ENCODE data around the gene ABCD1. TPM values are rescaled to one million over a fixed set of nuclear protein-coding genes. Genes with fewer than 3 reads are reported as not detected.

The ABCD1 gene
- total RNA-seq, 3 donors from 2014 or later = 13.0 to 27.3 (median 13.0) TPM

DNA sequence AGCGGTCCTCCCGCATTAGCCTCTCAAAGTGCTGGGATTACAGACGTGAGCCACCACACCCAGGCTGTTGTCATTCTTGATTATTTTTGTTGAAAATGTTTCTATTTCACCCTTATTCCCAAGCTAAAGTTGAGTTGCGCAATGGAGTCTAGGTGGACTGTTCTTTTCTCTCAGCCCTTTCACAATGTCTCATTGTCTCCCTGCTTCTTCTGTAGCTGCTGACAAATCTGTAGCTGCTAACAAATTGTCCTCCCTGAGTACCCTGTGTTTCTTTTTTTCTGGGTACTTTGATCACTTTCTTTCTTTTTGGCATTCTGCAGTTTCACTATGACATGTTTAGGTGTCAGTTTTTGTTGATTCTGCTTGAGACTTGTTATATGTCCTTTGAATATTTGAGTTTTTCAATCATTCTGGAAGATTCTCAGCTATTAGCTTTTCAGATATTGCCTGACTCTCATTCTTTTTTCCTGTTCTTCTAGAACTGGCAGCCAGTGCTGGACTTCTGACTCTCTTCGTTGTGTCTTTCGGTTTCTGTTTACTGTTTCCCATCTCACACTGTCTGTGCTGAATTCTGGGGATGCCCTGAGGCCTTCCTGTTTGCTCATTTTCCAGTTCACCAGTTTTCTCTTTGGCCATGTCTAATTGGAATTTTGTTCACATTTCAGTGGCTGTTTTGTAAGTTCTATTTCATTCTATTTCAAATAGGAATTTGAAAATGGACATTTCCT, 6.6 kb downstream of the ABCD1 start:
- DNase-seq (no peak), ATAC-seq (no peak)
- Histone ChIP-seq H3K36me3 (ENCODE audit: low read depth) (no peaks in the 10 kb centered on the region), H3K4me3 (no peak overlapping the region), H3K4me1 (ENCODE audit: low read depth) (peaks cover 14% of the 10 kb centered on the region), H3K9me3 (no peaks in the 10 kb centered on the region)
- intact Hi-C loops (cut with DNase I, micrococcal nuclease) = no loop called here
- TF ChIP-seq, protein P1, sequence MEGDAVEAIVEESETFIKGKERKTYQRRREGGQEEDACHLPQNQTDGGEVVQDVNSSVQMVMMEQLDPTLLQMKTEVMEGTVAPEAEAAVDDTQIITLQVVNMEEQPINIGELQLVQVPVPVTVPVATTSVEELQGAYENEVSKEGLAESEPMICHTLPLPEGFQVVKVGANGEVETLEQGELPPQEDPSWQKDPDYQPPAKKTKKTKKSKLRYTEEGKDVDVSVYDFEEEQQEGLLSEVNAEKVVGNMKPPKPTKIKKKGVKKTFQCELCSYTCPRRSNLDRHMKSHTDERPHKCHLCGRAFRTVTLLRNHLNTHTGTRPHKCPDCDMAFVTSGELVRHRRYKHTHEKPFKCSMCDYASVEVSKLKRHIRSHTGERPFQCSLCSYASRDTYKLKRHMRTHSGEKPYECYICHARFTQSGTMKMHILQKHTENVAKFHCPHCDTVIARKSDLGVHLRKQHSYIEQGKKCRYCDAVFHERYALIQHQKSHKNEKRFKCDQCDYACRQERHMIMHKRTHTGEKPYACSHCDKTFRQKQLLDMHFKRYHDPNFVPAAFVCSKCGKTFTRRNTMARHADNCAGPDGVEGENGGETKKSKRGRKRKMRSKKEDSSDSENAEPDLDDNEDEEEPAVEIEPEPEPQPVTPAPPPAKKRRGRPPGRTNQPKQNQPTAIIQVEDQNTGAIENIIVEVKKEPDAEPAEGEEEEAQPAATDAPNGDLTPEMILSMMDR (IDR thresholded peaks at IDR 0.05) = no peak

DNA sequence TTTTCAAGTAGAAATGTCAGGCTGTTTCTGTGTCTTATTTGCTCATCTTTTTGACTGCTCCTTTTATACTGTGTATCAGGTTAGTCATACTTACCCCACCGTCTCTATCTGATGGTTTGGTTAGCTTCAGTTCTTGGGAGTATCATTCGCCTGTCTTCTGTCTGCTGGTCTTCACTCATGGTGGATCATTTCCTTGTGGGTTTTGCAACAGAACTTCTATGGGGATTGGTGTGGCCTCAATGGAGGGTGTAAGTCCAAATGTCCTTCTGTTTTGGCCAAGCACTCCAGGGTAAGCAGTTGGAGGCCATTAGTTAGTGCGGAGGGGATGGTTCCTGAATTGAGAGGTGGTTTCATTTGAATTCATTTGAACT, 7.2 kb downstream of the ABCD1 start:
- no peak for ATAC-seq
- Histone ChIP-seq H3K4me3 (no peak overlapping the region), H3K9me3 (no peaks in the 10 kb centered on the region), H3K4me1 (ENCODE audit: low read depth) (peaks cover 10% of the 10 kb centered on the region), H3K36me3 (ENCODE audit: low read depth) (no peaks in the 10 kb centered on the region)
- DNase-seq = no peak
- intact Hi-C loops (cut with DNase I, micrococcal nuclease) = no loop called here
- TF ChIP-seq, protein P1 (IDR thresholded peaks at IDR 0.05) = no peak

DNA sequence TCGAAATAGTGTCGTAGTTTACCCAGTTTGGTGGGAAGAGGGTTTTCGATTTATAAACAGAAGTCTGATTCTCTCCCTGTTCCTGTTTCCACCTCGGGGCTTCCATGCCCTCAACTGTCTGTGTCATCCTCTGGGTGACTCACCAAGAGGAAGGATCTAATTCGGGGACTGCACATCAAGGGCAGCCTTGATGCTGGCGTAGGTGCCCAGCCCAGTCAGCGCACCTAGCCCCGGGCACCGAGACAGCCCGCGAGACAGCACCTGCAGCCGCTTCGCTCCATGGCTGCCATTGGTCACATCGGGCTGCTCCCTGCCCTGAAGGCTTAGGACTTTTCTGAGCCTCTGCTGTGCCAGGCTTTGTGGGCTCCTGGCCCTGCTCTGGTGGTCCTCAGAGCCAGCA, 7.7 kb downstream of the ABCD1 start:
- intact Hi-C loops (cut with DNase I, micrococcal nuclease) = no loop called here
- ATAC-seq = no peak
- TF ChIP-seq, protein P1 (IDR thresholded peaks at IDR 0.05) = no peak

DNA sequence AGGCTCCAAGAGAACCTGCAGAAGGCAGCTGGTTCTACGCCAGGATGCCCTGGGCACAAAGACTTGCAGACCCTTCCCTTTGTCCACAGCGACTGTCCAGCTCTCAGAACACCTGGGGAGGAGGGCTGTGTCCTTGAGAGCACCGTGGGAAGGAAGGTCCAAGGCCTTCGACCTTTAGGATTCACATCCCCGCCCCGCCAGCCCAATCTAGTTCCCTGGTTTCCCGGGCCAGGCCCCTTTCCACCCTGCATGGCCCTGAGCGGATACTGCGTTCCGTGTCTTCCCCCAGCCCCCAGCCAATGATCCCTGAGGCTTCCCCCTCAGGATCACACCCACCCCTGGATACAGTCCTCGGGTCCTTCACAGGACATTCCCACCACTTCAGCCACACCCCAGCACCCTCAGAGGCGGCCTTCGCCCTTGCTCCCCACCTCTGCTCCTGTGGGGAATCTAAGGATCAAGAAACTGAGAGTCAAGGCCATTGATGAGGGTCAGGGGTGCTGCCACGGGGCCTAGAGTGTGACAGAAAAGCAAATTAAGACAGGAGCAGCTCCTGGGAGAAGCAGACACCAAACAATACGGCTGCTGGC, 9.1 kb downstream of the ABCD1 start:
- ATAC-seq = no peak
- TF ChIP-seq, protein P1 (IDR thresholded peaks at IDR 0.05) = no peak
- no peak for DNase-seq
- intact Hi-C loops (cut with DNase I, micrococcal nuclease) = no loop called here
- Histone ChIP-seq H3K4me1 (ENCODE audit: low read depth) (no peaks in the 10 kb centered on the region), H3K36me3 (ENCODE audit: low read depth) (no peaks in the 10 kb centered on the region), H3K9me3 (no peaks in the 10 kb centered on the region), H3K4me3 (no peak overlapping the region)

More for the DNA sequence above, 7.7 kb downstream of the ABCD1 start:
- Histone ChIP-seq H3K9me3 (no peaks in the 10 kb centered on the region), H3K4me3 (no peak overlapping the region), H3K36me3 (ENCODE audit: low read depth) (no peaks in the 10 kb centered on the region), H3K4me1 (ENCODE audit: low read depth) (peaks cover 8% of the 10 kb centered on the region)
- no peak for DNase-seq

DNA sequence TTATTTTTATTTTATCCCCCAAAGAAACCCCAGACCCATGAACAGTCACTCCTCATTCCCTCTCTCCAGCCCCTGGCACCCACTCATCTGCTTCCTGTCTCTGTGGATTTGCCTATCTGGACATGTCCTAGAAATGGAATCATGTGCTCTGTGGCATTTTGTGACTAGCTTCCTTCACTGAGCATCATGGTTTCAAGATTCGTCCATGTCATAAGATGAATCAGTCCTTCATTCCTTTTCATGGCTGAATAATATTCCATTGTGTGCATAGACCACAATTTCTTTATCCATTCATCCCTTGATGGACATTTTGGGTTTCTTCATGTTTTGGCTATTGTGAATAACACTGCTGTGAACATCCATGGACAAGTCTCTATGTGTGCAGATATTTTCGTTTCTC, 10.2 kb downstream of the ABCD1 start:
- TF ChIP-seq, protein P1 (IDR thresholded peaks at IDR 0.05) = no peak

More for the DNA sequence above, 10.2 kb downstream of the ABCD1 start:
- H3K9me3 ChIP-seq = no peaks in the 10 kb centered on the region
- H3K4me1 ChIP-seq (ENCODE audit: low read depth) = no peaks in the 10 kb centered on the region
- intact Hi-C loops (cut with DNase I, micrococcal nuclease) = no loop called here
- no peak overlapping the region for H3K4me3 ChIP-seq
- DNase-seq (no peak), ATAC-seq (no peak)
- H3K36me3 ChIP-seq (ENCODE audit: low read depth) = no peaks in the 10 kb centered on the region

All from mucosa of descending colon (tissue), 3 donors.